SK-N-MC (cell line): ENCODE results near the gene SNX3.

Experiments used
- DNase-seq: peaks from one replicate; pipeline ENCODE4 v3.0.0-alpha.2; 2011; ENCODE audit warnings: low read depth, low spot score
- H3K27ac ChIP-seq: fragments of 200-600 bp; sonication (generic); 2 replicates; pipeline ENCODE4 v1.5.1; 2016; ENCODE audit warnings: mixed run types
- H3K36me3 ChIP-seq: fragments of 200-600 bp; sonication (generic); 2 replicates; pipeline ENCODE4 v1.6.1; 2017; ENCODE audit warnings: antibody characterized with exemption, low read length, mixed read lengths; ENCODE audit not compliant: insufficient read depth
- H3K4me3 ChIP-seq: fragments of 200-600 bp; sonication (generic); 2 replicates; pipeline ENCODE4 v1.5.1; 2016
- H3K9ac ChIP-seq: fragments of 200-600 bp; sonication (generic); 2 replicates; pipeline ENCODE4 v1.8.0; 2017; ENCODE audit warnings: mixed run types, mixed read lengths; ENCODE audit not compliant: insufficient read length
- H3K9me3 ChIP-seq: fragments of 200-600 bp; sonication (generic); 2 replicates; pipeline ENCODE4 v1.6.1; 2017; ENCODE audit warnings: low read depth, mild to moderate bottlenecking, antibody characterized with exemption, low read length, moderate library complexity, mixed read lengths
- EZH2 ChIP-seq: fragments of 200-600 bp; sonication (generic); IDR thresholded peaks from one replicate; pipeline ENCODE4 v1.6.1; 2017; ENCODE audit warnings: antibody characterized with exemption
- FOXP2 ChIP-seq: optimal IDR thresholded peaks from 2 replicates; pipeline ENCODE3; 2011; ENCODE audit warnings: mild to moderate bottlenecking, moderate library complexity; ENCODE audit not compliant: insufficient read depth; ENCODE audit errors: extremely low read length, control extremely low read depth
- POLR2AphosphoS5 ChIP-seq: IDR thresholded peaks from 2 replicates; pipeline ENCODE4 v1.6.1; 2012; ENCODE audit warnings: mild to moderate bottlenecking, low read depth, low read length, borderline replicate concordance

SNX3 gene

GRCh38 chr6:108168090-108168463, 92.8 kb downstream of the SNX3 start:
- Histone ChIP-seq H3K9me3 (no peaks in the 10 kb centered on the region), H3K27ac (no peak overlapping the region), H3K36me3 (no peaks in the 10 kb centered on the region), H3K4me3 (no peak overlapping the region), H3K9ac (no peak overlapping the region)
- no peak for DNase-seq
- TF ChIP-seq FOXP2 (no peak), EZH2 (no peak), POLR2AphosphoS5 (no peak)

GRCh38 chr6:108167449-108168089, 93.3 kb downstream of the SNX3 start:
- Histone ChIP-seq H3K27ac (no peak overlapping the region), H3K36me3 (no peaks in the 10 kb centered on the region), H3K4me3 (no peak overlapping the region), H3K9ac (no peak overlapping the region), H3K9me3 (no peaks in the 10 kb centered on the region)
- no peak for TF ChIP-seq FOXP2
- TF ChIP-seq EZH2 = no peak
- TF ChIP-seq POLR2AphosphoS5 = no peak
- no peak for DNase-seq

- Histone ChIP-seq H3K9me3 (no peaks in the 10 kb centered on the region), H3K9ac (no peak overlapping the region), H3K27ac (no peak overlapping the region), H3K36me3 (no peaks in the 10 kb centered on the region), H3K4me3 (peak overlapping the region; percentile 79)
- TF ChIP-seq EZH2 = no peak
- TF ChIP-seq FOXP2 = no peak
- no peak for TF ChIP-seq POLR2AphosphoS5
- DNase-seq = no peak
Observed at GRCh38 chr6:108166664-108167448, 94.0 kb downstream of the SNX3 start.

GRCh38 chr6:108165714-108166663, 94.9 kb downstream of the SNX3 start, which contains the start of gene NR2E1:
Gene NR2E1 (plus strand): TSS chr6:108166022. CDS start chr6:108166766, 744 bp downstream.
- Histone ChIP-seq H3K9ac (peak within 1 kb of the TSS; percentile 71), H3K9me3 (no peaks in the 10 kb centered on the region), H3K27ac (no peak within 1 kb of the TSS), H3K4me3 (peak within 1 kb of the TSS; percentile 79), H3K36me3 (no peaks in the 10 kb centered on the region)
- no peak for TF ChIP-seq POLR2AphosphoS5
- TF ChIP-seq EZH2 = no peak
- TF ChIP-seq FOXP2 = no peak
- DNase-seq = peak; percentile 30

- DNase-seq = no peak
- Histone ChIP-seq H3K4me3 (peak overlapping the region; percentile 79), H3K27ac (no peak overlapping the region), H3K36me3 (no peaks in the 10 kb centered on the region), H3K9me3 (no peaks in the 10 kb centered on the region), H3K9ac (peak overlapping the region; percentile 71)
- no peak for TF ChIP-seq EZH2
- TF ChIP-seq POLR2AphosphoS5 = no peak
- no peak for TF ChIP-seq FOXP2
Observed at GRCh38 chr6:108164815-108165706, 95.8 kb downstream of the SNX3 start.

- H3K9me3 ChIP-seq = no peaks in the 10 kb centered on the region
- H3K27ac ChIP-seq = no peak overlapping the region
- H3K4me3 ChIP-seq = peak overlapping the region; percentile 79
- no peak for DNase-seq
- no peak for TF ChIP-seq POLR2AphosphoS5
- no peak for TF ChIP-seq FOXP2
- no peak for TF ChIP-seq EZH2
- H3K9ac ChIP-seq = no peak overlapping the region
- no peaks in the 10 kb centered on the region for H3K36me3 ChIP-seq
Observed at GRCh38 chr6:108164543-108164814, 96.4 kb downstream of the SNX3 start.

GRCh38 chr6:108163644-108164542, 96.9 kb downstream of the SNX3 start:
- Histone ChIP-seq H3K4me3 (no peak overlapping the region), H3K9me3 (no peaks in the 10 kb centered on the region), H3K9ac (no peak overlapping the region), H3K27ac (no peak overlapping the region), H3K36me3 (no peaks in the 10 kb centered on the region)
- TF ChIP-seq EZH2 = no peak
- DNase-seq = no peak
